HCT116 (cell line): ENCODE measurements around the gene ACTN1. TPM values are rescaled to one million over a fixed set of nuclear protein-coding genes. Genes with fewer than 3 reads are reported as not detected.

Source experiments
- ATAC-seq: fragments of 200-7000 bp; cut with Tn5 transposase; 2 replicates; pipeline ENCODE4 v1.9.1; 2020; ENCODE audit warnings: mild to moderate bottlenecking, moderate library complexity
- BruUV-seq: library from RNA; stranded (reverse); fragments of 400-500 nt; replicated peaks from 2 replicates; lab custom pipeline; 2021; lab: Mats Ljungman, UMichigan
- CTCF ChIA-PET: fragments of 300-600 bp; sonication (Branson Sonifier 250); formaldehyde crosslinking; loops from one replicate; lab custom pipeline; 2021; ENCODE audit warnings: antibody characterized with exemption; lab: Charles Lee
- POLR2A ChIA-PET: fragments of 300-600, 350-600 bp; sonication (Branson Sonifier 250); formaldehyde crosslinking; loops from one replicate; lab custom pipeline; 2021; ENCODE audit warnings: antibody characterized with exemption; lab: Charles Lee
- RAD21 ChIA-PET, 2 experiments: fragments of 300-600 bp; sonication (Branson Sonifier 250); formaldehyde crosslinking; loops; one replicate each; lab custom pipeline; 2023; ENCODE audit warnings: low total read pairs in 2 of 2; ENCODE audit not compliant: uncharacterized antibody in 2 of 2, unreplicated experiment in 2 of 2, low non-redundant PET in 1 of 2; lab: Charles Lee
- DNase-seq: peaks from one replicate; pipeline ENCODE4 v3.0.0-alpha.2; 2010; ENCODE audit warnings: low read depth, low spot score
- H2AFZ ChIP-seq: fragments of 200-600 bp; shearing (Covaris generic), sonication (generic); 2 replicates; pipeline ENCODE4 v1.6.1; 2017; ENCODE audit warnings: low read depth, mixed run types, mixed read lengths, antibody characterized with exemption, low read length; ENCODE audit not compliant: poor library complexity, severe bottlenecking
- H3K27ac ChIP-seq: 2 replicates; pipeline ENCODE4 v1.5.1; 2012; ENCODE audit warnings: low read depth, low read length
- H3K27me3 ChIP-seq: fragments of 200-600 bp; sonication (generic); 2 replicates; pipeline ENCODE4 v1.6.1; 2016; ENCODE audit warnings: mixed run types, low read length, mixed read lengths; ENCODE audit not compliant: insufficient read depth
- H3K36me3 ChIP-seq, 2 experiments: fragments of 200-500 bp in 1 of 2; fragments of 200-600 bp in 1 of 2; sonication (Bioruptor generic) in 1 of 2; sonication (generic) in 1 of 2; 2 replicates each; pipeline versions ENCODE4 v1.5.1 to v1.6.1; 2014 to 2016; ENCODE audit warnings: low read length in 2 of 2, inconsistent platforms in 1 of 2, mixed read lengths in 1 of 2, mixed run types in 1 of 2; ENCODE audit not compliant: insufficient read depth in 2 of 2, control insufficient read depth in 1 of 2
- H3K4me1 ChIP-seq, 2 experiments: fragments of 200-600 bp in 1 of 2; sonication (generic) in 1 of 2; 2 replicates each; pipeline versions ENCODE4 v1.5.1 to v1.6.1; 2012 to 2017; ENCODE audit warnings: low read length in 2 of 2, inconsistent platforms in 1 of 2, mild to moderate bottlenecking in 1 of 2, mixed read lengths in 1 of 2, mixed run types in 1 of 2, moderate library complexity in 1 of 2; ENCODE audit not compliant: insufficient read depth in 2 of 2, control insufficient read depth in 1 of 2
- H3K4me2 ChIP-seq: fragments of 200-600 bp; sonication (generic); 2 replicates; pipeline ENCODE4 v1.6.1; 2017; ENCODE audit warnings: mixed run types, low read length, mixed read lengths
- H3K4me3 ChIP-seq, 2 experiments: fragments of 200-600 bp in 1 of 2; sonication (generic) in 1 of 2; replicated peaks in 1 of 2; 2 replicates each; pipeline ENCODE4 v1.5.1; 2011 to 2016; ENCODE audit warnings: low read length in 2 of 2, control low read depth in 1 of 2, low read depth in 1 of 2, mild to moderate bottlenecking in 1 of 2, mixed read lengths in 1 of 2, mixed run types in 1 of 2
- H3K79me2 ChIP-seq: fragments of 200-600 bp; sonication (generic); 2 replicates; pipeline ENCODE4 v1.6.1; 2017; ENCODE audit warnings: mild to moderate bottlenecking, mixed run types, low read length, moderate library complexity, mixed read lengths; ENCODE audit not compliant: insufficient read depth
- H3K9ac ChIP-seq: fragments of 200-600 bp; sonication (generic); 2 replicates; pipeline ENCODE4 v1.6.1; 2016; ENCODE audit warnings: low read length, mixed read lengths
- H3K9me2 ChIP-seq: fragments of 200-600 bp; sonication (generic), shearing (Covaris generic); 2 replicates; pipeline ENCODE4 v1.6.1; 2017; ENCODE audit warnings: mixed run types, mild to moderate bottlenecking, moderate library complexity; ENCODE audit not compliant: insufficient read depth
- H3K9me3 ChIP-seq, 2 experiments: fragments of 200-500 bp in 1 of 2; fragments of 200-600 bp in 1 of 2; sonication (Bioruptor generic) in 1 of 2; sonication (generic) in 1 of 2; 2 replicates each; pipeline ENCODE4 v1.6.1; 2014 to 2017; ENCODE audit warnings: low read length in 2 of 2, mixed read lengths in 2 of 2, inconsistent platforms in 1 of 2, low read depth in 1 of 2, mild to moderate bottlenecking in 1 of 2, mixed run types in 1 of 2, moderate library complexity in 1 of 2; ENCODE audit not compliant: control insufficient read depth in 1 of 2, insufficient read depth in 1 of 2
- H4K20me1 ChIP-seq: fragments of 200-600 bp; sonication (generic), shearing (Covaris generic); 2 replicates; pipeline ENCODE4 v1.6.1; 2017; ENCODE audit warnings: mixed run types, mild to moderate bottlenecking, moderate library complexity; ENCODE audit not compliant: insufficient read depth
- CEBPB ChIP-seq: IDR thresholded peaks from 2 replicates; pipeline ENCODE4 v1.6.1; 2012; ENCODE audit warnings: low read depth
- FOSL1 ChIP-seq: IDR thresholded peaks from 2 replicates; pipeline ENCODE4 v1.6.1; 2012; ENCODE audit warnings: low read depth
- POLR2A ChIP-seq: IDR thresholded peaks from 2 replicates; pipeline ENCODE4 v1.7.0; 2011; ENCODE audit warnings: borderline replicate concordance; ENCODE audit not compliant: insufficient read depth, insufficient read length; ENCODE audit errors: extremely low read depth
- POLR2AphosphoS5 ChIP-seq: IDR thresholded peaks from 2 replicates; pipeline ENCODE4 v1.6.1; 2011; ENCODE audit warnings: mild to moderate bottlenecking, low read depth, low read length, moderate library complexity
- RAD21 ChIP-seq: IDR thresholded peaks from 2 replicates; pipeline ENCODE4 v1.6.1; 2012; ENCODE audit warnings: low read depth, mild to moderate bottlenecking
- SIN3A ChIP-seq: IDR thresholded peaks from 2 replicates; pipeline ENCODE4 v1.6.1; 2012; ENCODE audit warnings: low read depth
- SP1 ChIP-seq: IDR thresholded peaks from 2 replicates; pipeline ENCODE4 v1.6.1; 2012; ENCODE audit warnings: low read depth
- SRF ChIP-seq: IDR thresholded peaks from 2 replicates; pipeline ENCODE4 v1.6.1; 2012; ENCODE audit warnings: low read depth
- TCF7L2 ChIP-seq: IDR thresholded peaks from 2 replicates; pipeline ENCODE4 v1.7.0; 2011; ENCODE audit warnings: borderline replicate concordance, inconsistent platforms; ENCODE audit not compliant: insufficient read depth, insufficient read length; ENCODE audit errors: extremely low read depth
- YY1 ChIP-seq: IDR thresholded peaks from 2 replicates; pipeline ENCODE4 v1.6.1; 2011; ENCODE audit warnings: low read length, low read depth, moderate library complexity, mild to moderate bottlenecking; ENCODE audit not compliant: insufficient replicate concordance; ENCODE audit errors: extremely low read depth
- intact Hi-C: fragments of 100-400 bp; cut with micrococcal nuclease; formaldehyde crosslinking; loops from 2 replicates; pipeline ENCODE4 v1.10.0; 2022
- total RNA-seq: library from RNA; stranded (reverse); gene quantifications from one replicate; pipeline ENCODE4 v1.2.1, GENCODE V29; 2021; ENCODE audit not compliant: unreplicated experiment
- TF ChIP-seq, protein P1 (sequence below): IDR thresholded peaks from 2 replicates; pipeline ENCODE4 v1.6.1; 2012; ENCODE audit warnings: low read depth
- TF ChIP-seq, protein P2 (sequence below): IDR thresholded peaks from 2 replicates; pipeline ENCODE4 v1.6.1; 2012
- TF ChIP-seq, protein P3 (sequence below), 3 experiments: fragments of 200-600 bp in 1 of 3; sonication (generic) in 1 of 3; IDR thresholded peaks in 2 of 3; conservative IDR thresholded peaks in 1 of 3; 2 replicates each; pipeline ENCODE4 v1.5.1; 2012 to 2017; ENCODE audit warnings: low read depth in 2 of 3, low read length in 2 of 3, antibody characterized with exemption in 1 of 3, borderline replicate concordance in 1 of 3, control low read depth in 1 of 3, mild to moderate bottlenecking in 1 of 3, mixed read lengths in 1 of 3, mixed run types in 1 of 3, moderate library complexity in 1 of 3; ENCODE audit not compliant: insufficient read depth in 1 of 3
- TF ChIP-seq, protein P4 (sequence below): IDR thresholded peaks from 2 replicates; pipeline ENCODE4 v1.6.1; 2011; ENCODE audit warnings: mild to moderate bottlenecking, low read length, moderate library complexity; ENCODE audit not compliant: insufficient replicate concordance; ENCODE audit errors: extremely low read depth

The ACTN1 gene
- total RNA-seq, 1 experiment from 2014 or later: 123 TPM

- Histone ChIP-seq H3K4me2 (no peak overlapping the region), H3K4me1 (peaks cover 0 to 5% of the 10 kb centered on the region in 2 experiments; a peak in 1 of 4 replicates), H3K9me3 (peaks cover 5 to 9% of the 10 kb centered on the region in 2 experiments; a peak in 2 of 4 replicates), H3K27me3 (no peaks in the 10 kb centered on the region), H2AFZ (no peak overlapping the region), H3K27ac (no peak overlapping the region), H3K79me2 (peaks cover 38% of the 10 kb centered on the region; the same call in 1 of the 2 replicates), H3K4me3 (no peak overlapping the region), H3K9me2 (no peaks in the 10 kb centered on the region), H3K36me3 (peaks cover 12 to 39% of the 10 kb centered on the region in 2 experiments; a peak in 3 of 4 replicates), H3K9ac (no peak overlapping the region), H4K20me1 (no peaks in the 10 kb centered on the region)
- no peak for ATAC-seq
- intact Hi-C loops: no loop called here
- no TSS peak for BruUV-seq
- ChIA-PET RAD21 (interaction anchor here in 1 of 2 experiments (0.6 kb wide), 1 partner anchor 168 kb away, joined by 3 read pairs; no protein-coding TSS in a partner anchor), CTCF (no interaction called here), POLR2A (no interaction called here)
- TF ChIP-seq TCF7L2 (no peak), CEBPB (no peak), RAD21 (no peak), POLR2A (no peak), SP1 (no peak), YY1 (no peak), FOSL1 (no peak), POLR2AphosphoS5 (no peak), SRF (no peak), SIN3A (no peak)
- TF ChIP-seq, protein P1, sequence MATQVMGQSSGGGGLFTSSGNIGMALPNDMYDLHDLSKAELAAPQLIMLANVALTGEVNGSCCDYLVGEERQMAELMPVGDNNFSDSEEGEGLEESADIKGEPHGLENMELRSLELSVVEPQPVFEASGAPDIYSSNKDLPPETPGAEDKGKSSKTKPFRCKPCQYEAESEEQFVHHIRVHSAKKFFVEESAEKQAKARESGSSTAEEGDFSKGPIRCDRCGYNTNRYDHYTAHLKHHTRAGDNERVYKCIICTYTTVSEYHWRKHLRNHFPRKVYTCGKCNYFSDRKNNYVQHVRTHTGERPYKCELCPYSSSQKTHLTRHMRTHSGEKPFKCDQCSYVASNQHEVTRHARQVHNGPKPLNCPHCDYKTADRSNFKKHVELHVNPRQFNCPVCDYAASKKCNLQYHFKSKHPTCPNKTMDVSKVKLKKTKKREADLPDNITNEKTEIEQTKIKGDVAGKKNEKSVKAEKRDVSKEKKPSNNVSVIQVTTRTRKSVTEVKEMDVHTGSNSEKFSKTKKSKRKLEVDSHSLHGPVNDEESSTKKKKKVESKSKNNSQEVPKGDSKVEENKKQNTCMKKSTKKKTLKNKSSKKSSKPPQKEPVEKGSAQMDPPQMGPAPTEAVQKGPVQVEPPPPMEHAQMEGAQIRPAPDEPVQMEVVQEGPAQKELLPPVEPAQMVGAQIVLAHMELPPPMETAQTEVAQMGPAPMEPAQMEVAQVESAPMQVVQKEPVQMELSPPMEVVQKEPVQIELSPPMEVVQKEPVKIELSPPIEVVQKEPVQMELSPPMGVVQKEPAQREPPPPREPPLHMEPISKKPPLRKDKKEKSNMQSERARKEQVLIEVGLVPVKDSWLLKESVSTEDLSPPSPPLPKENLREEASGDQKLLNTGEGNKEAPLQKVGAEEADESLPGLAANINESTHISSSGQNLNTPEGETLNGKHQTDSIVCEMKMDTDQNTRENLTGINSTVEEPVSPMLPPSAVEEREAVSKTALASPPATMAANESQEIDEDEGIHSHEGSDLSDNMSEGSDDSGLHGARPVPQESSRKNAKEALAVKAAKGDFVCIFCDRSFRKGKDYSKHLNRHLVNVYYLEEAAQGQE: no peak
- TF ChIP-seq, protein P2, sequence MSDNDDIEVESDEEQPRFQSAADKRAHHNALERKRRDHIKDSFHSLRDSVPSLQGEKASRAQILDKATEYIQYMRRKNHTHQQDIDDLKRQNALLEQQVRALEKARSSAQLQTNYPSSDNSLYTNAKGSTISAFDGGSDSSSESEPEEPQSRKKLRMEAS: no peak
- TF ChIP-seq, protein P3, sequence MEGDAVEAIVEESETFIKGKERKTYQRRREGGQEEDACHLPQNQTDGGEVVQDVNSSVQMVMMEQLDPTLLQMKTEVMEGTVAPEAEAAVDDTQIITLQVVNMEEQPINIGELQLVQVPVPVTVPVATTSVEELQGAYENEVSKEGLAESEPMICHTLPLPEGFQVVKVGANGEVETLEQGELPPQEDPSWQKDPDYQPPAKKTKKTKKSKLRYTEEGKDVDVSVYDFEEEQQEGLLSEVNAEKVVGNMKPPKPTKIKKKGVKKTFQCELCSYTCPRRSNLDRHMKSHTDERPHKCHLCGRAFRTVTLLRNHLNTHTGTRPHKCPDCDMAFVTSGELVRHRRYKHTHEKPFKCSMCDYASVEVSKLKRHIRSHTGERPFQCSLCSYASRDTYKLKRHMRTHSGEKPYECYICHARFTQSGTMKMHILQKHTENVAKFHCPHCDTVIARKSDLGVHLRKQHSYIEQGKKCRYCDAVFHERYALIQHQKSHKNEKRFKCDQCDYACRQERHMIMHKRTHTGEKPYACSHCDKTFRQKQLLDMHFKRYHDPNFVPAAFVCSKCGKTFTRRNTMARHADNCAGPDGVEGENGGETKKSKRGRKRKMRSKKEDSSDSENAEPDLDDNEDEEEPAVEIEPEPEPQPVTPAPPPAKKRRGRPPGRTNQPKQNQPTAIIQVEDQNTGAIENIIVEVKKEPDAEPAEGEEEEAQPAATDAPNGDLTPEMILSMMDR (IDR thresholded peaks at IDR 0.05 in 2 of 3, conservative IDR thresholded peaks at IDR 0.05 in 1 of 3; ENCODE audit: borderline replicate concordance in 1 of 3, insufficient read depth in 1 of 3, low read depth in 2 of 3, low read length in 2 of 3): no peak
- TF ChIP-seq, protein P4, sequence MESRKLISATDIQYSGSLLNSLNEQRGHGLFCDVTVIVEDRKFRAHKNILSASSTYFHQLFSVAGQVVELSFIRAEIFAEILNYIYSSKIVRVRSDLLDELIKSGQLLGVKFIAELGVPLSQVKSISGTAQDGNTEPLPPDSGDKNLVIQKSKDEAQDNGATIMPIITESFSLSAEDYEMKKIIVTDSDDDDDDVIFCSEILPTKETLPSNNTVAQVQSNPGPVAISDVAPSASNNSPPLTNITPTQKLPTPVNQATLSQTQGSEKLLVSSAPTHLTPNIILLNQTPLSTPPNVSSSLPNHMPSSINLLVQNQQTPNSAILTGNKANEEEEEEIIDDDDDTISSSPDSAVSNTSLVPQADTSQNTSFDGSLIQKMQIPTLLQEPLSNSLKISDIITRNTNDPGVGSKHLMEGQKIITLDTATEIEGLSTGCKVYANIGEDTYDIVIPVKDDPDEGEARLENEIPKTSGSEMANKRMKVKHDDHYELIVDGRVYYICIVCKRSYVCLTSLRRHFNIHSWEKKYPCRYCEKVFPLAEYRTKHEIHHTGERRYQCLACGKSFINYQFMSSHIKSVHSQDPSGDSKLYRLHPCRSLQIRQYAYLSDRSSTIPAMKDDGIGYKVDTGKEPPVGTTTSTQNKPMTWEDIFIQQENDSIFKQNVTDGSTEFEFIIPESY: no peak
- no peak for DNase-seq
Observed at GRCh38 chr14:68922886-68923285, 56.2 kb downstream of the ACTN1 start.
